ENCODE measurements around the gene FBXL20. TPM values are rescaled to one million over a fixed set of nuclear protein-coding genes. Genes with fewer than 3 reads are reported as not detected.

Gene FBXL20
- polyA plus RNA-seq, 1 of the 3 experiments (the other 2 are of a cell fraction), result 2.2 TPM

DNA sequence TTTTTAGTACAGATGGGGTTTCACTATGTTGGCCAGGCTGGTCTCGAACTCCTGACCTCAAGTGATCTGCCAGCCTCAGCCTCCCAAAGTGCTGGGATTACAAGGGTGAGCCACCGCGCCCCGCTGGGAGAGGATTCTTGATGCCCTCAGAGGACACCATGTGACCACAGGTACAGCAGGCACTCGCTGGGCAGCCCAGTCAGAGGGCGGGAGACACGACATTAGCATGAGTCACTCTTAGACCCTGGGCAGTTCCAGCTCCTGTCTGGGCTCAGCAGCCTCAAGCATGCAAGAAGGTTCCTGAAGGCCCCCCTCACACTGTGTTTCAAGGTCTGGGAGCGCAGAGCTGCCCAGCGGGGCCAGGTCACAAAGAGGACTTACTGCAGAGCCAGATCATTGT is 187.6 kb downstream of the FBXL20 start:
- Histone ChIP-seq H3K4me3 (ENCODE audit: low read depth in 2 of 2, low read length in 1 of 2) (no peak overlapping the region), H3K4me2 (no peak overlapping the region), H3K27ac (ENCODE audit: low read depth in 2 of 2, low read length in 1 of 2) (no peak overlapping the region), H3K27me3 (ENCODE audit: insufficient read depth) (no peaks in the 10 kb centered on the region), H3K9me2 (no peaks in the 10 kb centered on the region), H3F3A (replicated peaks; ENCODE audit: insufficient read depth) (no peaks in the 10 kb centered on the region), H3K79me2 (ENCODE audit: insufficient read depth) (no peaks in the 10 kb centered on the region), H3K9me3 (no peaks in the 10 kb centered on the region), H3K9ac (no peak overlapping the region), H2AFZ (ENCODE audit: low read depth) (no peak overlapping the region), H3K4me1 (ENCODE audit: control insufficient read depth in 1 of 2, insufficient read depth in 2 of 2, low read depth in 1 of 2, low read length in 1 of 2) (peaks cover 7 to 9% of the 10 kb centered on the region in 2 experiments; a peak in 2 of 4 replicates), H3K36me3 (replicated peaks in 1 of 2; ENCODE audit: control insufficient read depth in 1 of 2, insufficient read depth in 2 of 2, low read length in 1 of 2) (no peaks in the 10 kb centered on the region), H4K20me1 (ENCODE audit: insufficient read depth) (no peaks in the 10 kb centered on the region)
- TF ChIP-seq, protein P1, sequence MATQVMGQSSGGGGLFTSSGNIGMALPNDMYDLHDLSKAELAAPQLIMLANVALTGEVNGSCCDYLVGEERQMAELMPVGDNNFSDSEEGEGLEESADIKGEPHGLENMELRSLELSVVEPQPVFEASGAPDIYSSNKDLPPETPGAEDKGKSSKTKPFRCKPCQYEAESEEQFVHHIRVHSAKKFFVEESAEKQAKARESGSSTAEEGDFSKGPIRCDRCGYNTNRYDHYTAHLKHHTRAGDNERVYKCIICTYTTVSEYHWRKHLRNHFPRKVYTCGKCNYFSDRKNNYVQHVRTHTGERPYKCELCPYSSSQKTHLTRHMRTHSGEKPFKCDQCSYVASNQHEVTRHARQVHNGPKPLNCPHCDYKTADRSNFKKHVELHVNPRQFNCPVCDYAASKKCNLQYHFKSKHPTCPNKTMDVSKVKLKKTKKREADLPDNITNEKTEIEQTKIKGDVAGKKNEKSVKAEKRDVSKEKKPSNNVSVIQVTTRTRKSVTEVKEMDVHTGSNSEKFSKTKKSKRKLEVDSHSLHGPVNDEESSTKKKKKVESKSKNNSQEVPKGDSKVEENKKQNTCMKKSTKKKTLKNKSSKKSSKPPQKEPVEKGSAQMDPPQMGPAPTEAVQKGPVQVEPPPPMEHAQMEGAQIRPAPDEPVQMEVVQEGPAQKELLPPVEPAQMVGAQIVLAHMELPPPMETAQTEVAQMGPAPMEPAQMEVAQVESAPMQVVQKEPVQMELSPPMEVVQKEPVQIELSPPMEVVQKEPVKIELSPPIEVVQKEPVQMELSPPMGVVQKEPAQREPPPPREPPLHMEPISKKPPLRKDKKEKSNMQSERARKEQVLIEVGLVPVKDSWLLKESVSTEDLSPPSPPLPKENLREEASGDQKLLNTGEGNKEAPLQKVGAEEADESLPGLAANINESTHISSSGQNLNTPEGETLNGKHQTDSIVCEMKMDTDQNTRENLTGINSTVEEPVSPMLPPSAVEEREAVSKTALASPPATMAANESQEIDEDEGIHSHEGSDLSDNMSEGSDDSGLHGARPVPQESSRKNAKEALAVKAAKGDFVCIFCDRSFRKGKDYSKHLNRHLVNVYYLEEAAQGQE (IDR thresholded peaks at IDR 0.05; ENCODE audit: low read depth, low read length), result no peak
- TF ChIP-seq RFX5 (IDR thresholded peaks at IDR 0.05; ENCODE audit: low read length) (no peak), EZH2phosphoT487 (IDR thresholded peaks at IDR 0.05; ENCODE audit: borderline replicate concordance, low read depth) (no peak), POLR2AphosphoS5 (IDR thresholded peaks at IDR 0.05; ENCODE audit: low read depth, low read length) (no peak), SIN3A (IDR thresholded peaks at IDR 0.05; ENCODE audit: borderline replicate concordance, low read depth, low read length) (no peak), TEAD4 (IDR thresholded peaks at IDR 0.05; ENCODE audit: borderline replicate concordance, insufficient read depth) (no peak), RAD21 (IDR thresholded peaks at IDR 0.05; ENCODE audit: low read length) (no peak)
- TF ChIP-seq, protein P2, sequence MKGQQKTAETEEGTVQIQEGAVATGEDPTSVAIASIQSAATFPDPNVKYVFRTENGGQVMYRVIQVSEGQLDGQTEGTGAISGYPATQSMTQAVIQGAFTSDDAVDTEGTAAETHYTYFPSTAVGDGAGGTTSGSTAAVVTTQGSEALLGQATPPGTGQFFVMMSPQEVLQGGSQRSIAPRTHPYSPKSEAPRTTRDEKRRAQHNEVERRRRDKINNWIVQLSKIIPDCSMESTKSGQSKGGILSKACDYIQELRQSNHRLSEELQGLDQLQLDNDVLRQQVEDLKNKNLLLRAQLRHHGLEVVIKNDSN (IDR thresholded peaks at IDR 0.05; ENCODE audit: borderline replicate concordance, low read depth), result peak; percentile 59; the same call in 1 of the 2 replicates
- no peak for DNase-seq
- ChIA-PET CTCF (interaction anchor here (0.9 to 29.0 kb wide), 3 partner anchors 12 to 334 kb away, joined by 3 to 781 read pairs (median 3); partner anchors contain the start of gene STAC2), POLR2A (no interaction called here)
- 58% methylated on average over 2 of the region's 9 CpGs for WGBS (ENCODE audit: low lambda C conversion rate)

DNA sequence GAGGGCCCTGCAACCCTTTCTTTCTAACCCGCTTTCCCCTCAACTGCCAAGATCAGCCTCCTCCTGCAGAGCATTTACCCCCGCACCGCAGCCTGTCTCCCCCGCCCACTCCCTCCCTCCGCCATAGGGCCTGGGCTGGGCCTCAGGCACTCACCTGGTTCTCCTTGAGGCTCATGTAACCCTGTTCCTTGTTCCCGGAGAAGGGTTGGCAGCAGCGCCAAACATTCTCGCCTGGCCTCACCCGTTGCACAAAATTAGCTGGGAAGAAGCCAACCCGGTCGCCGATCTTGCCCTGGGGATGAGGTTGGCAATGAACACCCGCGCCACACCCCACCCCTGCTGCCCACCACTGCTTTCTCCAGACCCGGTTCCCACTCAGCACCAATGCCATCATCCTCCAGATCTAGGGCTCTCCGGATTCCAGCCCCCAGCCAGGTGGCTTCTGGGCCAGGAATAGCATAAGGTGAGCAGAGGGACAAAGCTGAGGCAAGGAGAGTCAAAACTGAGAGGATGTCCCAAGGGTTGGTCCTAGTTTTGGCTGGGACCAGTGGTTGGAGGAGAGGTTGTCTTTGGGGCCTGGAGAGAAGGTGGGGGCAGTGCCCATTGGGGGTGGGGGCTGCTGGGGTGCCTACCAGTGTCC is 188.5 kb downstream of the FBXL20 start:
- ChIA-PET CTCF (interaction anchor here (0.9 to 29.0 kb wide), 3 partner anchors 13 to 335 kb away, joined by 3 to 781 read pairs (median 3); partner anchors contain the start of gene STAC2), POLR2A (interaction anchor here (0.6 kb wide), 1 partner anchor 10 kb away, joined by 3 read pairs; no protein-coding TSS in a partner anchor)
- Histone ChIP-seq H3K9ac (no peak overlapping the region), H3K4me2 (no peak overlapping the region), H3K36me3 (replicated peaks in 1 of 2; ENCODE audit: control insufficient read depth in 1 of 2, insufficient read depth in 2 of 2, low read length in 1 of 2) (no peaks in the 10 kb centered on the region), H3K27ac (ENCODE audit: low read depth in 2 of 2, low read length in 1 of 2) (no peak overlapping the region), H3K9me2 (no peaks in the 10 kb centered on the region), H3K4me3 (ENCODE audit: low read depth in 2 of 2, low read length in 1 of 2) (no peak overlapping the region), H2AFZ (ENCODE audit: low read depth) (no peak overlapping the region), H3K9me3 (no peaks in the 10 kb centered on the region), H3K79me2 (ENCODE audit: insufficient read depth) (no peaks in the 10 kb centered on the region), H4K20me1 (ENCODE audit: insufficient read depth) (no peaks in the 10 kb centered on the region), H3K4me1 (ENCODE audit: control insufficient read depth in 1 of 2, insufficient read depth in 2 of 2, low read depth in 1 of 2, low read length in 1 of 2) (peaks cover 9% of the 10 kb centered on the region in 2 experiments; a peak in 2 of 4 replicates), H3F3A (replicated peaks; ENCODE audit: insufficient read depth) (no peaks in the 10 kb centered on the region), H3K27me3 (ENCODE audit: insufficient read depth) (no peaks in the 10 kb centered on the region)
- WGBS (ENCODE audit: low lambda C conversion rate), result 83% methylated on average over 16 of the region's 16 CpGs
- DNase-seq, result no peak
- TF ChIP-seq POLR2AphosphoS5 (IDR thresholded peaks at IDR 0.05; ENCODE audit: low read depth, low read length) (no peak), TEAD4 (IDR thresholded peaks at IDR 0.05; ENCODE audit: borderline replicate concordance, insufficient read depth) (no peak), GATA2 (CRISPR knock-in tag; IDR thresholded peaks at IDR 0.05) (no peak), ELF1 (IDR thresholded peaks at IDR 0.05) (no peak), NRF1 (IDR thresholded peaks at IDR 0.05; ENCODE audit: low read depth, low read length) (no peak), FOSL2 (IDR thresholded peaks at IDR 0.05; ENCODE audit: borderline replicate concordance, low read depth) (no peak), CHD2 (IDR thresholded peaks at IDR 0.05; ENCODE audit: low read length, partially characterized antibody) (no peak), NFIC (IDR thresholded peaks at IDR 0.05; ENCODE audit: borderline replicate concordance) (no peak), RXRA (IDR thresholded peaks at IDR 0.05; ENCODE audit: borderline replicate concordance, low read depth) (no peak)
- TF ChIP-seq, protein P3, sequence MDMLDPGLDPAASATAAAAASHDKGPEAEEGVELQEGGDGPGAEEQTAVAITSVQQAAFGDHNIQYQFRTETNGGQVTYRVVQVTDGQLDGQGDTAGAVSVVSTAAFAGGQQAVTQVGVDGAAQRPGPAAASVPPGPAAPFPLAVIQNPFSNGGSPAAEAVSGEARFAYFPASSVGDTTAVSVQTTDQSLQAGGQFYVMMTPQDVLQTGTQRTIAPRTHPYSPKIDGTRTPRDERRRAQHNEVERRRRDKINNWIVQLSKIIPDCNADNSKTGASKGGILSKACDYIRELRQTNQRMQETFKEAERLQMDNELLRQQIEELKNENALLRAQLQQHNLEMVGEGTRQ (IDR thresholded peaks at IDR 0.05; ENCODE audit: borderline replicate concordance, low read depth, low read length), result no peak
- TF ChIP-seq, protein P1 (IDR thresholded peaks at IDR 0.05; ENCODE audit: low read depth, low read length), result no peak

Data from SK-N-SH (cell line).